ENCODE data around the gene F2. TPM values are rescaled to one million over a fixed set of nuclear protein-coding genes. Genes with fewer than 3 reads are reported as not detected.

F2 gene
- total and polyA plus RNA-seq, 2 of the 13 experiments (the other 11 are each of a cell fraction or from before 2014, with no cell fraction given) = 330 to 801 TPM

- peak; percentile 65; the same call in 1 of the 2 replicates for TF ChIP-seq ZNF335 (CRISPR knock-in tag; IDR thresholded peaks at IDR 0.05)
- no peak for TF ChIP-seq EZH2 (conservative IDR thresholded peaks at IDR 0.05; ENCODE audit: low read depth, low read length)
- TF ChIP-seq SNAPC5 (CRISPR knock-in tag; IDR thresholded peaks at IDR 0.05; ENCODE audit: borderline replicate concordance) = no peak
- TF ChIP-seq ZNF691 (CRISPR knock-in tag; IDR thresholded peaks at IDR 0.05; ENCODE audit: borderline replicate concordance, low read depth) = no peak; the same call in 1 of the 2 replicates
- TF ChIP-seq CBX1 (IDR thresholded peaks at IDR 0.05; ENCODE audit: low read depth) = no peak
- TF ChIP-seq PREB (CRISPR knock-in tag; IDR thresholded peaks at IDR 0.05) = no peak
- no peak for TF ChIP-seq ZNF260 (CRISPR knock-in tag; IDR thresholded peaks at IDR 0.05; ENCODE audit: borderline replicate concordance, low read depth)
- no peak for TF ChIP-seq ZNF136 (CRISPR knock-in tag; IDR thresholded peaks at IDR 0.05; ENCODE audit: low read depth)
- TF ChIP-seq RFX5 (IDR thresholded peaks at IDR 0.05; ENCODE audit: low read depth, low read length) = no peak
- no peak for TF ChIP-seq GLMP (CRISPR knock-in tag; IDR thresholded peaks at IDR 0.05; ENCODE audit: borderline replicate concordance)
- no peak for TF ChIP-seq ZNF672 (CRISPR knock-in tag; IDR thresholded peaks at IDR 0.05)
- 0 out of 2 replicates have a peak, but pooled peaks have one; percentile 39 for TF ChIP-seq GATAD1 (CRISPR knock-in tag; IDR thresholded peaks at IDR 0.05)
- TF ChIP-seq STAT6 (CRISPR knock-in tag; IDR thresholded peaks at IDR 0.05; ENCODE audit: borderline replicate concordance) = no peak
- no peak for TF ChIP-seq NRL (CRISPR knock-in tag; IDR thresholded peaks at IDR 0.05; ENCODE audit: borderline replicate concordance)
- no peak for TF ChIP-seq ZSCAN12 (CRISPR knock-in tag; IDR thresholded peaks at IDR 0.05)
- no peak for TF ChIP-seq ATRX (CRISPR knock-in tag; IDR thresholded peaks at IDR 0.05; ENCODE audit: borderline replicate concordance)
- peak; percentile 75; the same call in 1 of the 2 replicates for TF ChIP-seq ZNF225 (CRISPR knock-in tag; IDR thresholded peaks at IDR 0.05)
- no peak for TF ChIP-seq MEIS1 (CRISPR knock-in tag; IDR thresholded peaks at IDR 0.05; ENCODE audit: borderline replicate concordance)
- no peak for TF ChIP-seq ZNF10 (CRISPR knock-in tag; IDR thresholded peaks at IDR 0.05; ENCODE audit: borderline replicate concordance, low read depth)
Measured at GRCh38 chr11:46695345-46696211, 23.4 kb upstream of the F2 start (continued).
